Stimulated activated CD8-positive, alpha-beta memory T cell treated with anti-CD3 and anti-CD28 coated beads, Interleukin-2, amount 100 ng/mL, for 1 hour (primary cell): ENCODE data around the gene TH.
A peak's percentile ranks its signal among the peaks of the same experiment; 100 is the strongest.

Experiments
- DNase-seq, 2 donors: peaks; one replicate each; pipeline ENCODE4 v3.0.0-alpha.2; 2020; ENCODE audit warnings: low read depth in 2 of 2

TH gene

GRCh38 chr11:2171591-2172003 is at the start of gene TH:
TH (minus strand) TSS chr11:2171815; CDS start chr11:2171786, 29 bp downstream.
- DNase-seq = no peak

GRCh38 chr11:2221024-2221423 is 49.4 kb upstream of the TH start:
- DNase-seq = no peak

GRCh38 chr11:2220173-2220771 is 48.7 kb upstream of the TH start:
- no peak for DNase-seq

GRCh38 chr11:2219318-2220017 is 47.9 kb upstream of the TH start:
- DNase-seq = no peak

GRCh38 chr11:2218031-2218633 is 46.5 kb upstream of the TH start:
- no peak for DNase-seq

GRCh38 chr11:2217211-2218030 is 45.8 kb upstream of the TH start:
- no peak for DNase-seq

- no peak for DNase-seq
These were observed 44.9 kb upstream of the TH start for GRCh38 chr11:2216400-2217064.

GRCh38 chr11:2215561-2216399 is 44.2 kb upstream of the TH start:
- no peak for DNase-seq

- DNase-seq = no peak
These were observed 43.6 kb upstream of the TH start for GRCh38 chr11:2215230-2215560.

GRCh38 chr11:2214527-2215229 is 43.1 kb upstream of the TH start:
- DNase-seq = no peak

- no peak for DNase-seq
These were observed 42.4 kb upstream of the TH start for GRCh38 chr11:2213890-2214526.

- DNase-seq = peak; percentile 11 to 18
These were observed 41.8 kb upstream of the TH start for GRCh38 chr11:2213384-2213842.

GRCh38 chr11:2212411-2213251 is 41.0 kb upstream of the TH start:
- no peak for DNase-seq

GRCh38 chr11:2211113-2211971 is 39.7 kb upstream of the TH start:
- no peak for DNase-seq

GRCh38 chr11:2210366-2211112 is 38.9 kb upstream of the TH start:
- no peak for DNase-seq

GRCh38 chr11:2209900-2210321 is 38.3 kb upstream of the TH start:
- no peak for DNase-seq

GRCh38 chr11:2209370-2209801 is 37.8 kb upstream of the TH start:
- no peak for DNase-seq
